MCF 10A (cell line): ENCODE measurements around the gene PNPO. TPM values are rescaled to one million over a fixed set of nuclear protein-coding genes. Genes with fewer than 3 reads are reported as not detected.

ENCODE experiments used
- BruUV-seq: library from RNA; stranded (reverse); fragments of 400-500 nt; replicated peaks from 2 replicates; lab custom pipeline; 2021; lab: Mats Ljungman, UMichigan
- CTCF ChIA-PET: fragments of 300-600 bp; sonication (Branson Sonifier 250); formaldehyde crosslinking; extraction: SDS; loops from one replicate; lab custom pipeline; 2021; ENCODE audit warnings: antibody characterized with exemption, inconsistent platforms; lab: Yijun Ruan, JAX
- POLR2A ChIA-PET: fragments of 300-600, 350-650 bp; sonication (Branson Sonifier 250); formaldehyde crosslinking; extraction: SDS; loops from one replicate; lab custom pipeline; 2020; ENCODE audit warnings: antibody characterized with exemption, inconsistent platforms; lab: Yijun Ruan, JAX
- DNase-seq: peaks from one replicate; pipeline ENCODE4 v3.0.0-alpha.2; 2018; ENCODE audit not compliant: unreplicated experiment
- H3K27ac Mint-ChIP-seq: one replicate; pipeline ENCODE4 v1.8.0; 2022; ENCODE audit warnings: mild to moderate bottlenecking, low read depth, mixed read lengths; ENCODE audit not compliant: unreplicated experiment
- H3K27me3 Mint-ChIP-seq: one replicate; pipeline ENCODE4 v1.8.0; 2022; ENCODE audit warnings: mixed read lengths; ENCODE audit not compliant: insufficient read depth, unreplicated experiment
- H3K36me3 Mint-ChIP-seq: one replicate; pipeline ENCODE4 v1.8.0; 2022; ENCODE audit warnings: mild to moderate bottlenecking, moderate library complexity, mixed read lengths; ENCODE audit not compliant: insufficient read depth, unreplicated experiment
- H3K4me1 Mint-ChIP-seq: one replicate; pipeline ENCODE4 v1.8.0; 2022; ENCODE audit warnings: mixed read lengths; ENCODE audit not compliant: insufficient read depth, unreplicated experiment
- H3K4me3 Mint-ChIP-seq: one replicate; pipeline ENCODE4 v1.8.0; 2022; ENCODE audit warnings: mild to moderate bottlenecking, moderate library complexity, mixed read lengths; ENCODE audit not compliant: unreplicated experiment
- H3K9me3 Mint-ChIP-seq: one replicate; pipeline ENCODE4 v1.8.0; 2022; ENCODE audit warnings: mixed read lengths; ENCODE audit not compliant: unreplicated experiment
- CTCF ChIP-seq: fragments of 200-600 bp; IDR thresholded peaks from one replicate; pipeline ENCODE4 v1.8.0; 2022; ENCODE audit warnings: antibody characterized with exemption, mild to moderate bottlenecking; ENCODE audit not compliant: unreplicated experiment
- intact Hi-C: fragments of 100-400 bp; cut with micrococcal nuclease; formaldehyde crosslinking; loops from 2 replicates; pipeline ENCODE4 v1.14.1; 2022
- total RNA-seq: library from RNA; stranded (reverse); gene quantifications from 2 replicates; pipeline ENCODE4 v1.2.3, GENCODE V29; 2022

PNPO gene
- total RNA-seq, 1 experiment from 2014 or later, result 58.4 TPM

- ChIA-PET CTCF (interaction anchor here (0.6 to 1.4 kb wide), 2 partner anchors 22 to 411 kb away, joined by 3 to 5 read pairs; no protein-coding TSS in a partner anchor), POLR2A (interaction anchor here (0.5 to 1.4 kb wide), 5 partner anchors 11 to 303 kb away, joined by 3 to 4 read pairs (median 3); partner anchors contain the start of genes PNPO and SP2)
- no peak for DNase-seq
- Mint-ChIP-seq H3K4me3 (no peak overlapping the region), H3K36me3 (peaks cover 60% of the 10 kb centered on the region), H3K27ac (peak overlapping the region; percentile 73), H3K27me3 (no peaks in the 10 kb centered on the region), H3K9me3 (no peaks in the 10 kb centered on the region), H3K4me1 (no peaks in the 10 kb centered on the region)
- no TSS peak for BruUV-seq
- intact Hi-C loops, result no loop called here
- TF ChIP-seq CTCF, result no peak
Measured at GRCh38 chr17:47924785-47925677, 16.3 kb upstream of the PNPO start.

DNA sequence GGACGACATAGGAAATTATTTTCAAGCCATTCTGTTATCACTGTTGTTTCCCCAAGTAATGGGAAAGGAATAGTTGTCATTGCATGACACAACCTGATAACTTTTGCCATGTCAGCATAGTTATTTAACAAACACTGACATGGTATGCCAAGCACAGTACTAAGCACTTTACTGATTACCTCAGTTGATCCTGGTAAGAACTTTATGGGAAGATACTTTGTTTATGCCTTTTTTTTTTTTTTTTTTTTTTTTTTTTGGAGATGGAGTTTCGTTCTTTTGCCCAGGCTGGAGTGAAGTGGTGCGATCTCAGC, 15.7 kb upstream of the PNPO start:
- TF ChIP-seq CTCF, result no peak
- intact Hi-C loops, result no loop called here
- Mint-ChIP-seq H3K9me3 (no peaks in the 10 kb centered on the region), H3K27me3 (no peaks in the 10 kb centered on the region), H3K36me3 (peaks cover 55% of the 10 kb centered on the region), H3K4me1 (no peaks in the 10 kb centered on the region), H3K27ac (peak overlapping the region; percentile 73), H3K4me3 (no peak overlapping the region)
- DNase-seq, result no peak
- ChIA-PET POLR2A (interaction anchor here (0.7 to 1.4 kb wide), 2 partner anchors 10 to 15 kb away, joined by 4 read pairs; partner anchors contain the start of gene PNPO), CTCF (interaction anchor here (0.6 kb wide), 1 partner anchor 411 kb away, joined by 3 read pairs; no protein-coding TSS in a partner anchor)
- BruUV-seq, result no TSS peak

GRCh38 chr17:47927821-47928400, 13.5 kb upstream of the PNPO start:
- TF ChIP-seq CTCF, result no peak
- no TSS peak for BruUV-seq

DNA sequence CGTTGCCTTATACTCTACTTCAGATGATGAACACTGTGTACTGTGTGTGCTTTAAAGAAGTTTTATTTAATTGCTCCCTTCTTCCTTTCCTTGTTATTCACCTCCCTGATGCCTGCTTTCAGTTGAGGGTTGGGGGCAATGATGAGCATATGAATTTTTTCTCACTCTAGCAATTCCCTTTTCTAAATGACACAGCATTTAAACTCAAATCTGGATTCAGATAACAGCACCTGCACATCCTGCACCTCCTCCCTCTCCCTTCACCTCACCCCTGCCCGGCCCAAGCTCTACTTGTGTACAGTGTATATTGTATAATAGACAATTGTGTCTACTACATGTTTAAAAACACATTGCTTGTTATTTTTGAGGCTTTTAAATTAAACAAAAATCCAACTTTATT, 13.0 kb upstream of the PNPO start:
- TSS peak; percentile 53 for BruUV-seq
- intact Hi-C loops, result no loop called here

More at GRCh38 chr17:47927821-47928400, 13.5 kb upstream of the PNPO start:
- Mint-ChIP-seq H3K9me3 (no peaks in the 10 kb centered on the region), H3K27ac (no peak overlapping the region), H3K4me3 (no peak overlapping the region), H3K27me3 (no peaks in the 10 kb centered on the region), H3K36me3 (peaks cover 48% of the 10 kb centered on the region), H3K4me1 (peaks cover 6% of the 10 kb centered on the region)
- DNase-seq, result no peak
- intact Hi-C loops, result no loop called here
- POLR2A ChIA-PET, result interaction anchor here (1.1 kb wide), 1 partner anchor 32 kb away, joined by 3 read pairs; the partner anchor contains the start of gene SP2
- CTCF ChIA-PET, result no interaction called here

More for the DNA sequence above, 13.0 kb upstream of the PNPO start:
- Mint-ChIP-seq H3K9me3 (no peaks in the 10 kb centered on the region), H3K27me3 (no peaks in the 10 kb centered on the region), H3K4me3 (no peak overlapping the region), H3K27ac (no peak overlapping the region), H3K4me1 (peaks cover 6% of the 10 kb centered on the region), H3K36me3 (peaks cover 43% of the 10 kb centered on the region)
- DNase-seq, result no peak
- CTCF ChIA-PET, result interaction anchor here (1.6 kb wide), 1 partner anchor 18 kb away, joined by 7 read pairs; no protein-coding TSS in a partner anchor
- POLR2A ChIA-PET, result interaction anchor here (1.1 to 1.4 kb wide), 2 partner anchors 20 to 33 kb away, joined by 3 to 4 read pairs; partner anchors contain the start of gene SP2
- TF ChIP-seq CTCF, result no peak
